ENCODE measurements around the gene PAK4.

PAK4 gene

DNA sequence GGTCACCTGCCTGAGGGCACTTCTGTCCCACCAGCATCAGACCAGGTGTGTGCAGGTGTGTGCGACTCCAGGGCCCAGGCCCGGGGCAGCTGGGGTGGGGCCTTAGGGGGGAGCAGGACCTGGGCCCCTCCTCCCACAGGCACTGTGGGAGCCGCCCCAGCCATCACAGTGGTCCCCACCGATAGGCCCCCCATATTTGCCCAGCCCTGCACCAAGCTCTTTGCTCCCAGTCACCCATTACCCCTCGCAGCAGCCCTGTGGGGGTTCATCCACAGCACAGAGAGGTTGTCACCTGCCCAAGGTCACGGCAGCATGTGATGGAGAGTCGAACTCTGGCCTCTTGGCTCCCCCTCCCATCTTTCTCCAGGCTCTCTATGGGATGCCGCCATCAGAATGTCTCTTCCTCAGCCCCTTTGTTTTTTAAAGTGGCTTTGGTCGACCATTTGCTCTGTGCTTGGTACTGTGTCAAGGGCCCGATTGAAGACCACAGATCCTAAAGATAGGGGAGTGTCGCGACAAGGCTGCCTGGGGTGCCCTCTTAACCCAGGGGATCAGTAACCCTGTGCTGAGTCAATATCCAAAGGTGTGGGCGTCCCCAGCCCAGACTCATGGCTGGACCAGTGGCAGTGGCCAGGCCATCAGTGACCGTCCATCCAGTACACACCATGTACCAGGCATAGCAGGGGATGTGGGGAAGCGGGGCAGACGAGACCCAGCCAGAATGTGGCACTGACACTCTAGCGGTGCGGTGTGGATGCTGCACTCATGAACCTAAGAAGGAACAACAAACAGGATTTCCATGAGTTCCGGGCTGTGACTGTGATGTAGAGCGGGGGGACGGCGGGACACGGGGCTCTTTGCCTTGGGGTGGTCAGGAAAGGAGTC lies 42.9 kb downstream of the PAK4 start:
- no peak for DNase-seq

DNA sequence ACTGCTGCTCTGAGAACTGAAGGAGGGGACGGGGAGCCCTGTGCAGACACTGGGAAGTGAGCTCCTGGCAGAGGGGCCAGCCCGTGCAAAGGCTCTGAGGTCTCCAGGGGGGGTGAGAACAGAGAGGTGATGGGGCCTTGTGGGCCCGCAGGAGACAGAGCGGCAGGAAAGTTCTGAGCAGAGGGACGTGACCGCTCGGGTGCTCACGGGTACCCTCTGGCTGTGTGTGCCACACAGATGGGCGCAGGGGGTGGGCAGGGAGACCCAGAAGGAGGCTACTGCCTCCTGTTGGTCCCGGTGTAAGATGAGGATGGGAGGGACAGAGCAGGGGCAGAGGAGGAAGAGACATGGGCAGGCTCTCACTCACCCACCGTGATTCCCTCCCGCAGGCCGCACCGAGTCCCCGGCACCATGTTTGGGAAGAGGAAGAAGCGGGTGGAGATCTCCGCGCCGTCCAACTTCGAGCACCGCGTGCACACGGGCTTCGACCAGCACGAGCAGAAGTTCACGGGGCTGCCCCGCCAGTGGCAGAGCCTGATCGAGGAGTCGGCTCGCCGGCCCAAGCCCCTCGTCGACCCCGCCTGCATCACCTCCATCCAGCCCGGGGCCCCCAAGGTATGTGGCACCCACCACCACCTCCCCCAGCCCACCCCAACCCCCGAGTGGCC lies 43.7 kb downstream of the PAK4 start:
- no peak for DNase-seq

DNA sequence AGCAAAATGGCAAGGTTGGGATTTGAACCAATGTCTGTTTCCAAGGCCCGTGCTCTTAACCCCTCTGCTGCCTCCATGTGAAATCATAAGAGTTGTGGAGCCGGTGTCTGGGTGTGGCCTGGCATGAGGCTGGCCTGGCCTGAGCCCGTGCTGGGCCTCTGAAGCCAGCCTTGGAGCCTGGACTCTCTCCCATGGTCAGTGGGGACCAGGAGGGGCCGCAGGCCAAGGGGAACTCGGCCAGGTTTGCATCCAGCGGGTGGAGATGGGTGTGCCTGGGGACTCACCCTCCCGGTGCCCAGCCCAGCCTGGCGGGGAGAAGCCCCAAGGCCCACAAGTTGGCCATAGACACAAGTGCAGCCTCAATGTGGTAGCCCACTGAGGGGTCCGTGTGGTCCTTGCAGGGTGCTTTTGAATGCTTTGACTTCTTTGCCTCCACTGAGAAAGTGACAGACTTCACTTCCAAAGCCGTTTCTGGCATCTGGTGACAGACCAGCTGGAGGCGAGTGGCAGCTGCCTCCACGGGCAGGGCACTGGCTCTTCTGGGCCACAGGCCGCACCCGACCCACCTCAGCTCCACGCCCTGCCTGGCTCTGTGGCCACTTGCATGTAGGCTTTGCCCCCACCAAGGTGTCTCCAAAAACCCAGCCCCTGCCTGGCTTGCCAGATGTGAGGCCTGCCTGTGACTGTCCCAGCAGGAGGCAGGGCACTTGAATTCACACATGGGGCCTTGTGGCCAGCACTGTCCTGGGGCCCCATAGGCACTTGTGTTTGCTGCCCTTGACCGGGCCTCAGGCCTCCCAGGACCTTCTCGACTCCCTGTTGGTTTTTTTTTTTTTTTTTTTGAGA lies 45.0 kb downstream of the PAK4 start:
- no peak for DNase-seq

DNA sequence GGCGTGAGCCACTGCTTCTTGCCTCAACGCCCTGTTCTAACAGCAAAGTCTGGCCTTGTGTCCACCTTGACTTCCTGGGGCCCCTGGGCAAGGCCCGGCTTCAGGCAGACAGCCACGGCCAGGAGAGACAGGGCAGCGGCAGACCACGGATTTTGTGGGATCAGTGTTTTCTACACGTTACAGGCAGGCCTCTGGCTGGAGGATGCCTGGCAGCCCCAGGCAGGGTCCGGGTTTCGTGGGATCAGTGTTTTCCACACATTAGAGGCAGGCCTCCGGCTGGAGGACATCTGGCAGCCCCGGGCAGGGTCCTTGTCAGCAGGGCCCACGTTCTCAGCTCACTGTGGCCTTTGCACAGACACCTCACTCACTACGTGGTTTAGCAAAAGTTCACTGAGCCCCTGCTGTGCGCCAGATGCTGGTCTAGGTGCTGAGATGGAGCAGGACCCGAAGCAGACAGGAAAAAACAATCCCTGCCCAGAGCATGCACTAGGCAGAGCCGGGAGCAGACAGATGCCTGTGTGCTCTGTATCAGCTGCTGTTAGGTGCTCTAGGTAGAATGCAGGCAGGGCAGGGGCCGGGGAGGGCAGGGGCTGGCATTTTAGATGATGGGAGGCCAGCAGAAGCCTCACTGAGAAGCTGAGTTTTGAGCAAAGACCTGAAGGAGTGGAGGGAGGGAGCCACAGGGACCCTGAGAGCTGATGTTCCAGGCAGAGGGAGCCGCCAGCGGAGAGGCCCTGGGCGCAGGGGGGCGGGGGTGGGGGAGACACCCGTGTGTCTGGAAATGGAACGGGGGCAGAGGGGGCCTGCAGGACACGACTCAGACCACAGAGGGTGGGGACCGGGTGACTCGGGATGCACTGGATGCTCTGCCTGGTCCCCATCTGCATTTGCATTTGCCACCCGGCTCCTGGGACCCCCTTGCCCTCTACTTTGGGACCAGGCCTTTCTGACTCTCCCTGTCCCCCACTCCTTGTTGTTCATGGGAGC lies 46.2 kb downstream of the PAK4 start:
- DNase-seq: no peak

DNA sequence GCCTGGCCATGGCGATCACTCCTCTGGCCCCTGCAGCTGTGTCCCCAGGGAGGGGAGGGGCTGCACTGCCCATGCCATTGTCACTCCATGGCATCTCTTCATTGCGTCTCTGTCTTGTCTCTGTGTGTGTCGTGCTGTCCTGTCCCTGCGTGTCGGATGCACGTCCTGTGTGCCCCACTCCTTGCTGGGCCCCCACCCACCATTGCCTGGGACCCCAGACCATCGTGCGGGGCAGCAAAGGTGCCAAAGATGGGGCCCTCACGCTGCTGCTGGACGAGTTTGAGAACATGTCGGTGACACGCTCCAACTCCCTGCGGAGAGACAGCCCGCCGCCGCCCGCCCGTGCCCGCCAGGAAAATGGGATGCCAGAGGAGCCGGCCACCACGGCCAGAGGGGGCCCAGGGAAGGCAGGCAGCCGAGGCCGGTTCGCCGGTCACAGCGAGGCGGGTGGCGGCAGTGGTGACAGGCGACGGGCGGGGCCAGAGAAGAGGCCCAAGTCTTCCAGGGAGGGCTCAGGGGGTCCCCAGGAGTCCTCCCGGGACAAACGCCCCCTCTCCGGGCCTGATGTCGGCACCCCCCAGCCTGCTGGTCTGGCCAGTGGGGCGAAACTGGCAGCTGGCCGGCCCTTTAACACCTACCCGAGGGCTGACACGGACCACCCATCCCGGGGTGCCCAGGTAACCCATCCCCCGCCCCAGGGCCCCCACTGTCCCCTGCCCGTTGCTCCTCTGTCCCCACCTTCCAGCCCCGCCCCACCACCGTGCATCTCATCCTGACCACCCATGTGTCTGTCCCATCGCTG lies 47.3 kb downstream of the PAK4 start:
- no peak for DNase-seq

DNA sequence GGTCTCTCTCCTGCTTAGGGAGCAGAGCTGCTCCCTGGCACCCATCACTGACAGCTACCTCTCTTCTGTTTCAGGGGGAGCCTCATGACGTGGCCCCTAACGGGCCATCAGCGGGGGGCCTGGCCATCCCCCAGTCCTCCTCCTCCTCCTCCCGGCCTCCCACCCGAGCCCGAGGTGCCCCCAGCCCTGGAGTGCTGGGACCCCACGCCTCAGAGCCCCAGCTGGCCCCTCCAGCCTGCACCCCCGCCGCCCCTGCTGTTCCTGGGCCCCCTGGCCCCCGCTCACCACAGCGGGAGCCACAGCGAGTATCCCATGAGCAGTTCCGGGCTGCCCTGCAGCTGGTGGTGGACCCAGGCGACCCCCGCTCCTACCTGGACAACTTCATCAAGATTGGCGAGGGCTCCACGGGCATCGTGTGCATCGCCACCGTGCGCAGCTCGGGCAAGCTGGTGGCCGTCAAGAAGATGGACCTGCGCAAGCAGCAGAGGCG lies 48.0 kb downstream of the PAK4 start:
- DNase-seq: no peak

DNA sequence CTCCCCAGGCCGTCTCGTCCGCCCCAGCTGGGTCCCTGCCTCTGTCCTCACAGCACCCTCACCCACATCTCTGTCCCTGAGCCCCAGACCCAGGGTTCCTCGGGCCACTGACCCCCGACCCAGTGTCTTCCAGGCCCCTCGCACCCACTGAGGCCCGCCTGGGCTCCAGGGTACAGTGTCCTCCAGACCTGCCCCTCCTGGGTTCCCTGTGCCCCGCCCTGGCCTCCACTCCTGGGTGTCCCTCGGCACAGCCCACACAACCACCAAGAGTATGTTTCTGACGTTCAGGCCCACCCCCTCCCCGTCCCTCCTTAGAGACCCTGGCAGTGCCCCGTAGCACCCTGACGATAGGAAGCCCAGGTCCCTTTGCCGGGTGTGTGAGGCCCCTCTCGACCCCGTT lies 48.6 kb downstream of the PAK4 start:
- no peak for DNase-seq

DNA sequence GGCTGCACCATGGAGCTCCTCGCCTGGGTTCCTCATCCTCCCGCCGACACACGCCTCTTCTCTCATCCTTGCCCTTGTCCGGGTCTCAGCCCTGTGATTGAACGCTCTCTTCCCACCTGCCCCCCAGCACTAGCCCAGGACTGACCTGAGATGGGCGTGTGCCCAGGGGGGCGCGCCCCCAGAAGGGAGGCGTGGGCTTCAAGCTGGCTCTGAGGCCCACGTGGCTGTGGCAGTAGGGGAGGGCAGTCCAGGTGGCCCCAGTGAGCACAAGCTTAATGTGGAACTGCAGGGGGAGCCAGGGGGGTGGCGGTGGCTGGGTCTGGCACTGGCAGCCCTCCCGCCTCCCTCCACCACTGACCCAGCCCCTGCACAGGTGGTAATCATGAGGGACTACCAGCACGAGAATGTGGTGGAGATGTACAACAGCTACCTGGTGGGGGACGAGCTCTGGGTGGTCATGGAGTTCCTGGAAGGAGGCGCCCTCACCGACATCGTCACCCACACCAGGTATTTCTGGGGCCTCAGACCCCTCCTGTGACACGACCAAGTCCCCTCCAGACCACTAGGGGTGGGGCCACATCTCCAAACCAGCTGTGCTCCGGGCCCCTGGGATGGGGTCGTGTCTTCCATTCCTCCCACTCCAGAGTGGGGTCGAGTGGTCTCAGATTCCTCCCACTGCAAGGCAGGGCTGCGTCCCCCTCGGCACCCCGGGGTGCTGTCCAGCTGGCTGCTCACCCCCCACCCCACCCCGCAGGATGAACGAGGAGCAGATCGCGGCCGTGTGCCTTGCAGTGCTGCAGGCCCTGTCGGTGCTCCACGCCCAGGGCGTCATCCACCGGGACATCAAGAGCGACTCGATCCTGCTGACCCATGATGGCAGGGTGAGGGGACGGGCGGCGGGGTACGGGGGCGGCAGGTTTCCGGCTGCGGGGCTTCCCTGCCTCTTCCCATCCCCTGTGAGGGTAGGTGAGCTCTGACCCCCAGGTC lies 49.3 kb downstream of the PAK4 start:
- no peak for DNase-seq

DNA sequence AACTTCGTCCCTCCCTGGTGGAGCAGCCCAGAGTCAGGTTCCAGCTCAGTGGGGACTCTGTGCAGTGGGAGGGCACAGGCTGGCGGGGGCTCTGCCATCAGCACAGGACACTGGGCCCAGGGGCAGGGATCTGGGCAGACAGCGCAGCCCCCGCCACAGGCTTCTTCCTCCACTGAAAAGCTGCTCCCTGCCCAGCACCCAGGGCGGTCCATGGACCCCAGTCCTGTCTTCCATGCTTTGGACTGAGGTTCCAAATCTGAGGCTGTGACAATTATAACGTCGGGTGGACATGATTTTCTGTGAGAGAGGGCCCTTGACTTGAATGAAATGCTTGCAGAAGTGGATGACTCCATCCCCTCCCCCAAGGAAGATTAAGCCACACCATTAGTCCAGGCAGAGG lies 50.0 kb downstream of the PAK4 start:
- DNase-seq: no peak

DNA sequence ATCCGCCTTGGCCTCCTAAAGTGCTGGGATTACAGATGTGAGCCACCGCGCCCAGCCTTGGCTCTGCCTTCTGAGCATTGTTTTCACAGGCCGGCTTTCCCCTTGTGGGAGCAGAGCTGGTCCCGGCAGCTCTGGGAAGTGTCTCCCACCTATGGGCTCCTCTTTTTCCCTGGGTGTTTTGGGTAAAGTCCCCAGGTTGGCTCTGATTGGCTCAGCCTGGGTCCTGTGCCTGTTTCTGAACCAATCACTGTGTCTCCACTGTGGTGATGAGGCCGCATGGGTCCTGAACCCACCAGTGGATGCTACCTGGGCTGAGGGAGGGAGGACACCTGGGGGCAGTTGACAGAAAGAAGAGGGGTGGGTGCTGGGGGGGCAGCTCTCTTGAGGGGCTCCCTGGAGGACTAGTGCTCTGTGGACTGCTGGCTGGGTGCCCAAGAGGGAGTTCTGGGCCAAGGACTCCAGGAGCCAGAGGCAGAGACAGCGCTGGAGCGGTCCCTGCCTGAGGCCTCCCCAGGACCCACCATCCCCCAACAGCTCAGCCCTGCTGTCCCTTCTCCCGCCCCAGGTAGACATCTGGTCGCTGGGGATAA lies 51.6 kb downstream of the PAK4 start:
- DNase-seq: no peak

DNA sequence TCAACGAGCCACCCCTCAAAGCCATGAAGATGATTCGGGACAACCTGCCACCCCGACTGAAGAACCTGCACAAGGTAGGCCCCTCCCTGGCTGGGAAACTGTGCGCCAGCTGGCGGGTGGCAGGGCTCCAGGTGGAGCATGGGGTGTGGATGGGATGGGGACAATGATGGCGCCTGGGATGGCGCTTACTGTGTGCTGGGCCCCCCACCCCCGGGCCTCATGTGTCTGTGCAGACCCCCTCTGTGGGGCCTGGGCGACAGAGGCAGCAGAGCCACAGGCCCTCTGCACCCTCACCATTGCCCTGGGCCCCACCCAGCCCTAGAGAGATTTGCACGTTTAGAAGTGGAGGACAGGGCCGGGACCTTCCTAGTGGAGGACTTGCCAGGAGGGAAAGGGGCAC lies 52.1 kb downstream of the PAK4 start:
- DNase-seq: no peak

DNA sequence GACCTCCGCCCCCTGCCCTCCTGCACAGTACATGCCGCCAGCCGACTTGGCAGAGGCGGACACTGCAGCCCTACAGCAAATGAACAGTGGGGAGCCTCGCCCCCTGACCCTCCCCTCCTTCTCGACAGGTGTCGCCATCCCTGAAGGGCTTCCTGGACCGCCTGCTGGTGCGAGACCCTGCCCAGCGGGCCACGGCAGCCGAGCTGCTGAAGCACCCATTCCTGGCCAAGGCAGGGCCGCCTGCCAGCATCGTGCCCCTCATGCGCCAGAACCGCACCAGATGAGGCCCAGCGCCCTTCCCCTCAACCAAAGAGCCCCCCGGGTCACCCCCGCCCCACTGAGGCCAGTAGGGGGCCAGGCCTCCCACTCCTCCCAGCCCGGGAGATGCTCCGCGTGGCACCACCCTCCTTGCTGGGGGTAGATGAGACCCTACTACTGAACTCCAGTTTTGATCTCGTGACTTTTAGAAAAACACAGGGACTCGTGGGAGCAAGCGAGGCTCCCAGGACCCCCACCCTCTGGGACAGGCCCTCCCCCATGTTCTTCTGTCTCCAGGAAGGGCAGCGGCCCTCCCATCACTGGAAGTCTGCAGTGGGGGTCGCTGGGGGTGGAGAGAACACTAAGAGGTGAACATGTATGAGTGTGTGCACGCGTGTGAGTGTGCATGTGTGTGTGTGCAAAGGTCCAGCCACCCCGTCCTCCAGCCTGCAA lies 52.9 kb downstream of the PAK4 start:
- no peak for DNase-seq

DNA sequence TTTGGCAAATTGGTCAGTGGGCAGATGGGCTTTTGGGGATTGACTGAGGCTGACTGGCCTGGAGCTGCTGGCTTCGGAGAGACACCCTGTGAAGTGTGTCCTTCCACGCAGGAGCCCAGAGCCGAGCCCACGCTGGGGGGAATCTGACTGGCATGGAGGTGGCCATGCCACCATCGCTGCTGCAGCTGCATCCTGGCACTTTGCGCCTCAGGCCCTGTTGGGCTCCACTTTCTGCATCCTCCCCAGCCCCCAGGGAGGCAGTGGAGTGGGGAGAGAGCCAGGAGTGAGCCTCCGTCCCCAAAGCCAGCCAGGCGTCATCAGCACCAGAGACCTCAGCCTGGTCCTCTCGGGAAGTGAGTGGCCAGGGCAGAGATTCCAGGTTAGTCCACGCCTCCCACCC lies 54.2 kb downstream of the PAK4 start:
- DNase-seq: no peak

DNA sequence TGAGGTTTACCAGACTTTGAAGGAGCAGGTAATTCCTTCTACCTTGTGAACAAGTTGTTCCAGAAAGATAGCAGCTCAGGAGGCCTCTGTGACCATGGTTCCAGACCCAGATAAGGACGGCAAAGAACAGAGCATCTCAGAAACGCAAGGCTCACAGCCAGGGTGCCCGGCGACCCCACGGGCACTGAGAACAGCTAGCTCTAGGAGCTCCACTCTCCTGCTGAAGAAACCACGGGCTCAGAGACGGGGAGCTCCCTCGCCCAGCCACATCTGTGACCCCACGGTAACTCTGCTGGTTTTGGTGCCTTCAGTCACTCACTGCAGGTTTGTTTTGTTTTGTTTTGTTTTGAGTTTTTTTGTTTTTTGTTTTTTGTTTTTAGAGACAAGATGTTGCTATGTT lies 55.2 kb downstream of the PAK4 start:
- no peak for DNase-seq

DNA sequence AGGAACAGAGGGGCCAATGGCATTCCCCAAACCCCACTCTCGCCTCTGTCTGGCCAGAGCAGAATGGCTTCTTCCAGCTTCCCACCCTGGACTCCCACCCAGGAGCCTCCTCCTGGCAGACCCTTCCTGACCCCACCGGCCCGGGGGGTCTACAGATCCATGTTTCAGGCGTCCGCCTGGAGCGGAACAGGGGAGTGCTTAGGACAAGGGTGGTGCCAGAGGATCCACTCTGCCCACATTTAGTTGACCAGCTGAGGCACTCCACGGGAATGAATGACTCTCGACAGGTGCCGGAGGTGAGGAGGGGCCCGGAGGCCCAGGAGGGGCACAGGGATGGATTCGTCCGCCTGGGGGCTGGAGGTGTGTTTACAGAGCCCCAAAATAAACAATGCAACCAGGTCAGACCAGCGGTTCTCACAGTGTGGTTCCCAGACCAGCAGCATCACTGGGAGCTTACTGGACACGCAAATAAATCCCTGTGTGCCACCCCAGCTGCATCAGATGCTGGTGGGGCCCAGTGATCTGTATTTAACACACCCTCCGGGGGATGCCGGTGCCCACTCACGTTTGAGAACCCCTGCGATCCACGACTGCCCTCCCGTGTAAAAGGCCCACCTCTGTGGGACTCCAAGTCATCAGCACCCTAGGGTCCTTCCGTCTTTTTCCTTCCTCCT lies 56.1 kb downstream of the PAK4 start:
- no peak for DNase-seq

DNA sequence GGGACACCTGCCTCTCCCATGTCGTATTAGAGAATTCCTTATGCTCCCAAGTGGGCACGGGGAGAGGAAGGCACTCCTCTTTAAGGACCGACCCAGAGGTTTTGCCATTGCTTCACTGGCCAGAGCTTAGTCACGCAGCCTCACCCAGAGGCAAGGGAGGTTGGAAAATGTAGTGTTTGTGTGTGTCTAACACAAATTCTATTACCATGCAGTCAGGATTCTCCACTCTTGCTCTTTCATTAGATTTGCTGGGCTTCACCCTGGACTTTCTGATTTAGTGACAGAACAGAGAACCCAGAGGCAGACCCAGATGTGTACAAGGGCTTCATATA lies 56.6 kb downstream of the PAK4 start:
- DNase-seq: no peak

DNA sequence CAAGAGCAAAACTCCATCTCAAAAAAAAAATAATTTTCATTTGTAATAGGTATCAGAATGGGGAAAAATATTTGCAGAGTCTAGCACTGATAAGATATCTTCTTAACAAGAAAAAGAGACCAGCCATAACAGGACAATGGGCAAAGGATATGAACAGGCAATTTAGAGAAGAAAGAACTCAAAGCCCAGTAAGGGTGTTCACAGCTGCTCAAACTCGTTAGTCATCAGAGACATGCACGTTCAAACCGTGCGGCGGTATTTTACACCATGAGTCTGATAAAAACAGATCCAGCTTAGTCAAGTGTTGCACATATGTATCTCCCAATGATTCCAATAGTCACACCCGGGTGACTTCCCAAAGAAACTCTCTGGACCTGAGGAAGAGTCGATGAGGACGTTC lies 57.5 kb downstream of the PAK4 start:
- DNase-seq: no peak

DNA sequence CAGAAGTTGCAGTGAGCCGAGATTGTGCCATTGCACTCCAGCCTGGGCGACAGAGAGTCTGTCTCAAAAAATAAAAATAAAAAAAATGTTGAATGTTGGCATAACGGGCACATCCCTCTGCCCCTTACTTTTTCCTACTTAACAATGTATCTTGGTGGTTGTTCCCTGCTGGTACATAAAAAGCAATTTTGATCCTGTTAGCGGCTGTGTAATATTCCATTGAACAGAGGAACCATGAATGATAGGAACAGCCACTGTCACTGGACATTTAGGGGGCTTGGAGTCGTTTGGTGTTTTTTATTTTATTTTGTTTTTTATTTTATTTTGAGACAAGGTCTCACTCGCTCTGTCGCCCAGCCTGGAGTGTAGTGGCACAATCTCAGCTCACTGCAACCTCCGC lies 60.8 kb downstream of the PAK4 start:
- DNase-seq: no peak

DNA sequence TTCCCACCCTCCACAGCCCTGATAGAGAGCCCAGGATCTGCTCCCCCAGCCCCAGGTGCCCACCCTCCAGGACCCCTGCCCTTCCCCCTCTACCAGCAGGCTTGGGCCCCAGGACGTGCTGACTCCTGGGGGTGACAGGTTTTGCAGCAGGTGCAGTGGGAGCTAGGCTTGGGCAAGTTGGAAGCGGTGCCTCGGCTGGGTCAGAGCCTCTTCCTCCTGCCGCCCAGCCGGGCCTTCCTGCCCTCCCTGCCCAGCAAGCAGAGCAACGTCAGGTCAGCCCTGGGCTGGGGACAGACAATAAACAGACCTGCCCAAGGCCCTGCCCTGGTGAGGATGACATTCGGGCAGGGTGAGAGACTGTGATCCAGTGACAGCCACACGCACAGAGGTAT lies 62.0 kb downstream of the PAK4 start:
- no peak for DNase-seq
